Activated T-helper 1 cell treated with anti-CD3 and anti-CD28 coated beads, Interleukin-2, amount 50 U/mL, for 16 hours (primary cell): ENCODE measurements around the gene FBXL17.

Source experiments
- DNase-seq, 2 donors: peaks; one replicate each; pipeline ENCODE4 v3.0.0-alpha.2; 2020; ENCODE audit warnings: low read depth in 1 of 2, low spot score in 1 of 2

The FBXL17 gene

DNA sequence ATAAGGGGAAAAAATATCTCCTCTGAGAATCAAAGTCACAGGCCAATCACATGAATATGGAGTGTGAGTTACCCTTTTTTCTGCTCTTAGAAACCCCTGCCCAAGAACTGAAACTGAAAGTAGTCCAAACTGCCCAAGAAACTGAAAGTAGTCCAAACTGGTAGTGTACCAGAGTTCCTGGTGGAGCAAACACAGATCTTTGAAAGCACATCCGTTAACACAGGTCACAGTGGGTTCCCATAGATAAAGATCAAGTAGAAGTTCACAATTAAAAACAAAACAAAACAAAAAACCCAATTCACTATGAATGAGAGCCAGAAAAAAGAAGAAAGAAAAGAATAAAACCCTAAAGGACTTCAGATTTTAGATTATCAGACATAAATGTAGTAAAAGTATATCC, 378.7 kb downstream of the FBXL17 start:
- no peak for DNase-seq

- no peak for DNase-seq
Measured at GRCh38 chr5:108001222-108001621, 380.7 kb downstream of the FBXL17 start.

GRCh38 chr5:107997338-107997980, 384.4 kb downstream of the FBXL17 start:
- DNase-seq: no peak

DNA sequence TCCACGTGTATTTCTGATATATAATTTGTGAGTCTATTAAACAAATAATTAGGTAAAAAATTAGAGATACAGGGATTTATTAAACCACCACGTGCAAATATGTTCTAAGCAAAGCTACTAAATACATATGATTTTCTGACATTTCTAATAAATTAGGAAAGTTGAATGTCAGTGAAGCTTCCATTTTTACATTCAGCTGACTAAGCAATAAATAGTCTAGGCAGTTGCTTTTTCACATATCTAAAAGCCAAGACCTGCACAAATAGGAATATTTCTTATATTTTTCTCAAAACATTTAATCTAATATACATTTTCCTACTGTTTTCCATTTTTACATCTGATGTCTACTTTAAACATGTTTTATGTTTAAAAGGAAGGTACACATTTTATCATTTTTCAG, 388.6 kb downstream of the FBXL17 start:
- DNase-seq: no peak

DNA sequence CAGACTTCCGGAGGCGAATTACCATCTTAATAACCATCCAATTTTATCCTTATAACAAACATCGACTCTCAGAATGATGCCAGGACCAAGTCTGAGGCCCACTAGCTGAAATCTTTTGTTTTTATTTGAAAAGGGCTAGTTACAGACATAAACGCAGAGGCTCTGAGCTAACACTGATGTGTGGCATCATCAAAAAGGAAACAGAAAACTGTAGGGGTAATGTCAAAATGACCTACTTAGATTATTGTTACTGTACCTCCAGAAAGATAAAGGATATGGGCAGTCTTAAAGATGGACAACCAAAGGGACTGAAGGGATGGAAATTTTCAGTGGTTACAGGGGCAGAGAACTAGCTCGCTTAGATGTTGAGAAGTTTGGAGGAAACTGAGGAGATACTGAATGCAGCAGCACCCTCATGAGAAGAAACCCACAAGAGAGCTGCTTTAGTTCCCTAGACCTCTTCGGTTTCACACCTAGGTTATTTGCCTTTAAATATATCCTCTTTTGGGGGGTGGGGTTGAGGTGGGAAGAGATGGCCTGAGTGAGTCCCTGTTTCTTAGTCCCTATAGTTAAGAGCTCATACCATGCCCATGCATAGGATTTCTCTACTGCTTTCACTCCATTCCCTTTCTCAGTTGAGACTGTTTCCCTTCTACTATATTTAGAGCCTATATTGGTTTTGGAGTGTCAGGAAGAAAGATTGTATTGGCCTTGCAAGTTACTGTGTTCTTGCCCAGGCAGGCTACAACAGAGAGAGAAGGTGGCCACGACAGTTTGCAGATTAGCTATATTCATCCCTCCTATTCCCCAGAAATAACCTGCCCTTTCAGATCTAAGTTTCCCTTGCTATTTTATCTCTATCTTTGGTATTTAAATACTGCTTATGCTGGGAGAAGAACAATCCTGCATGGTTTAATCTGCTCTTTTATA, 390.8 kb downstream of the FBXL17 start:
- no peak for DNase-seq

DNA sequence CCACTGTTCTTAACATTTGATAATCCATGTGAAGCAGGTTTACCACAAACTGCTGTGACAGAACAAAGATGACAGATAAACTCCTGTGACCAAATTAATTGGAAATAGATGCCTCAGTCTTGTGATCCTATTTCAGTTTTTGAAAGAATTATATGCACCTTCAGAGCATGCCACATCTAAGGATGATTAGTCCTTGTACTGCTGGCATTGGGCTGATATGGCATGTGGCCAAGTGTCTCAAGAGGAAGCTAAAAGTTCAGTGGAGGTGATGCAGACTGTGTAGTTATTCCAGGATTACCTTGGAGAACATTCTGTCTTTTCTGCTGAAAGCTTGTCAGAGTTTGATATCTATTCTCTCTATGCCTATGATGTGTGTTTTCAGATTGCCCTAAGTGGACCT, 396.8 kb downstream of the FBXL17 start:
- DNase-seq: no peak

DNA sequence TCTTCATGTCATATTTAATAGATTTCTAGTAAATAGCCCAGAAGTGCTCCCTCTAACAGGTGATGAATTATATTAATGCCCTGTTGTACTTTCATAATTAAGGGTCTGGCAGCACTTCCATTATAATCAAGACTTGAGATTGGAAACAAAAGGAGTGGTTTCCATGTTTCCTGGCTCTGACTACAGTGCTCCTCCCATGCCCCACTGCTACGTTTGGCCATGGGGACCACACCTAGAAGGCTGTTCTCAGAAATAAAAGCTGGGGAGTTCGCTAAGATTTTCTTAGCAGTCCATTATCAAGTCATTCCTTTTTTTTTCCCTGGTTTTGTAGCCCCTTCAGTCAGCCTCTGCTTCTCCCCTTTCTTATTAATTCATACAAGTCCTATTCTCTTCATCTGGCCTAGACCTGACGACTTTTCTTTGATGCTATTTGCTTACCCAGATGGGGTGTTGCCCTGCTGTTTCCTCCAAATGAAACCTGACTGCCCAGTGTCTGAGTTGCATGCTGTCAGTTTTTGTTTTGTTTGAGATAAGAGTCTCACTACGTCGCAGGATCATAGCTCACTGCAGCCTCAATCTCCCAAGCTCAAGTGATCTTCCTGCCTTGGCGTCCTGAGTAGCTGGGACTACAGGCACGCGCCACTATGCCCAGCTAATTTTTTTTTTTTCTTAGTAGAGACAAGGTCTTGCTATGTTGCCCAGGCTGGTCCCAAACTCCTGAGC, 399.0 kb downstream of the FBXL17 start:
- no peak for DNase-seq

GRCh38 chr5:107980923-107981692, 400.8 kb downstream of the FBXL17 start:
- DNase-seq: no peak

- DNase-seq: no peak
Measured at GRCh38 chr5:107979900-107980299, 402.0 kb downstream of the FBXL17 start.

DNA sequence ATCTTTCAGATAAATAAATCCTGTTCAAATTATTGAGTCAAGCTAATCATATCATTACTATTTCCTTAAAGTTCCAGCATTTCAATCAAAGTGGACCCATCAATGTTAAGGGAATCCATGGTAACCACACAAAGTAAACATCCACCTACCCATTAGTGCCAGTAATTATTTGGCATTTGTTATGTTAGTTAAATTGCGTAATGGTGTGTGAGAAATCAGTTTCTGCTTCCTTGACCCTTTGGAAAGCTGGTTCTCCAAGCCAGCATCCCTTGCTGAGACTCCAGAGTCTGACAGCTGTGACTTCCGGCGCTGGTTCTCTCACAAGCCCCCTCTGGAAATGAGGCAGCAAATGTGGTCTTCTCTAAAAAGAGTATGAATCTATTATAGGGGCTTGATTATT, 402.6 kb downstream of the FBXL17 start:
- DNase-seq: no peak

GRCh38 chr5:107977550-107978071, 404.3 kb downstream of the FBXL17 start:
- DNase-seq: no peak

DNA sequence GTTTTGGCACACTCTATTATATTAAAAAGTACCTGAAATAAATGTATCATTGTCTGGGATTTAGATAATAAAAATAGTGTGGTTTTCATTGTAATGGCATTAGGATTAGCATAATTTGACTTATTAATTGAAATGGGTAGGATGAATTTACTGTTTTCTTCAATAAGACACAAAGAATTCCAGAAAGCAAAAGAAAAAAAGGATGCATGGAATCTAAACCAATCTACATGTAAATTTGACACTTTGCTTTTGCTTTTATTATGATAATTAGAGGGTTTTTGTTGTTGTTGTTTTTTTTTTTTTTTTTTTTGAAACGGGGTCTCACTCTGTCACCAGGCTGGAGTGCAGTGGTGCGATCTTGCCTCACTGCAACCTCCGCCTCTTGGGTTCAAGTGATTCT, 406.3 kb downstream of the FBXL17 start:
- DNase-seq: no peak

- no peak for DNase-seq
Measured at GRCh38 chr5:107971846-107972245, 410.1 kb downstream of the FBXL17 start.

DNA sequence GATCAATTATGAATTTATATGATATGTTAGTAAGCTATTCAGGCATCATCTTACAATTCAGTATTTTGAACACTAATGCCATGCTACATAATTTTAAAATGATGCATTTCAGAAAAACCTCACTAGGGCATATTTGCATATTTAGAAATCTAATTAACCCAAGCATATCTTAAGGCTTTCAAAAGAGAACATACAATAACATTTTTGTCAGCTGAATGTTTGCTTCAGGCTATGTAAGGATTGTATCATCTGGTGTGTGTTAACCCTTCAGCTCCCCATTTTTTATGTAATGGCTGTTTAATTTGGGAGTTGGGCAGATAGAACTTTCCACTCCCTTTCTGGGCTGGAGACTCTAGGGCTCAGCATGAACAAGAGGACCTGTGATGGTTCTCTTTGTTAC, 412.1 kb downstream of the FBXL17 start:
- no peak for DNase-seq

DNA sequence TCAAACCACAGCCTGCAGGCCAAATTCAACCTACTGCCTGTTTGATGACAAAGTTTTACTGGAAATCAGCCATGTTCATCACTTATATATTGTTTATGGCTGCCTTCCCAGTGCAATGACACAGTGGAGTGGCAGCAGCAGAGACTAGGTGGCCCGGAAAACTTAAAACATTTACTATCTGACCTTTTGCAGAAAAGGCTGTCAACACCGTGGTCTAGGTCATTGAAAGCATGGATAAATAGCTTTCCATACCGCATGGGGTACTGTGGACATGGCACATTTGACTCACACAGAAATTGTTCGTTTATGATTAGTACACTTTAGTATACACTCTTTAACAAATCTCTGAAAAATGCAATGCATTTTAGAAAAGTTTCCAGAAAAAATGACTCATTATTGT, 412.9 kb downstream of the FBXL17 start:
- DNase-seq: no peak

DNA sequence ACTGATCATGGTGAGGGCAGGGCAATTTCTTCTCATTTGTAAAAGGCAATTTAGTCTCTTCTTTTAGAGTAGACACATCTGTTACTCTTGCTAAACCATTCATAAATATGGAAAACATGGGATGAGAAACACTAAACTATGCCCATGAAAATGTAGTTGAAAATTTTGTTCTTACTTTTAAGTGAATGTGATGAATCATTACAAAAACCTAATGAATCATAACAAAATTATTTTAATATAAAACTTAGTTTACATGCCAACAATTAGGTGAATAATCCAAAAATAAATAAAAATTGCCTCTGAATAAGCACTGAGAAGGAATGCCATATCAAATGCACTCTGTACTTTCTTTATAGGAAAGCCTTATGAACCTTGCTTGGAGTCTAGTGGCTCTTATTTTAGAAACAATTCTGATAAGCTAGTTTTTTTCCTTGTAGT, 413.5 kb downstream of the FBXL17 start:
- DNase-seq: no peak

DNA sequence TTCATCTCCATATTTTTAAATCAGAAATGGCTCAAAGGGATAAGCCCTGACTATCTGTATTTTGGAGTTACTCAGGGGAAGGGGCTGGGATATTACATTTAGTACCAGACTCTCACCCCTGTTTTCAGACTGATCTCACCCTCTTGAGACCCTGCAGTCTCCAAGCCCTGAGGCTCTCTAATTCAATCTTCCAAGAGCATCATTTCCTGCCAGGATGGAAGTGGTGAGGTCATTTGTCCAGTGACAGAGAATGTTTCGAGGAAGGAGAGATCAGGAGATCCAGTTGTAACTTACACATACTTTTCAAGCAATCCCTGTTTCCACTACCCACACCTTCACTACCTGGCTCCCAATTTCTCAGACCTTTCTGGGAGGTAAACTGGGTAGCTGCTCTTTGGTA, 415.7 kb downstream of the FBXL17 start:
- no peak for DNase-seq

DNA sequence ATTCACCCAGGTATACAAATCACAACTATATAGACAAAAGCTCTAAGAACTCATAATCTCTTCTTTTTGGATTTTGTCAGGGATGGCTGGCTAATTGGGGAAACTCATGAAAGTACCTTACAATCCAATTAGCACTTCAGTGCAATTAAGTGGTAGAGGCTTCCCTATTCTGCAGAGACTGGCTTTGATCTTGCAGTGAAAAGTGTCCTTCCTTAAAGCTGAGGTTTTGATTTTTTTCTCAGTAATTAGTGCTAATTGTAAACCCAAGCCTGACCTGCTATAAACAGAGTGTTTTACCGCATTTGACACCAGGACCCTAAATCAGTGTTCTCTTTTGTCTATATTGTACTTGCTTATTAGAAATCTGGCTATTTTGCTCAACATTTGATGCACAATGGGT, 417.2 kb downstream of the FBXL17 start:
- DNase-seq: no peak

DNA sequence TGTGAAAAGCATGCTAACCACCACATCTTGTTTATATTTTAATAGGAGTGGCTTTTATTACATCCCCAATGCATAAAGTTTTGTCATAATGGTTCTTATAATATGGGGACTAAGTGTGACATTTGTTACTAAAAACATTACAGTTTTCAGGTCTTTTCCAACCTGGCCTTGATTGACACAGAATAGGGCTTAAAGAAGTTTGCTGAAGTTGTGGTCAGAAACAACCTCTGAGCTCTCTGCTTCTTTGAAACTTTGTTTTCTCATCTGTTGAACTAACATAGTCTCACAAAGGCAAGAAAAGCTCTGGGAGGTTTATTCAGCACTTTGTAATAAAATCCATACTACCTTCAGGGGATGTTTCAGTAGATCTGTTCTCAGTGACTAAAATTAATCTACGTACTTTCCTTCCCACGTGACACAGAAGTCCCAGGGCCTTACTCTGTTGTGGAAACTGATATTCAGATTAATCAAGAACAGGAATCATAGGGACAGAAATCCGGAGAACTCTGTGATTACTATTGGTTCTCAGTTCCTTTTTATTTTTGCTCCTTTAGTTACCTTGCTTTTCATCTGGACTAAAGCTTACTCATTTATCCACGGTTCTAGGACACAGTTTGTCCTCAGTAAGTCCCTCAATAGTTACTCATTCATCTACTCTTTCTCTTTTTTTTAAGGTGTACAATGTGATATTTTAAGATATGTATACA, 422.2 kb downstream of the FBXL17 start:
- no peak for DNase-seq

DNA sequence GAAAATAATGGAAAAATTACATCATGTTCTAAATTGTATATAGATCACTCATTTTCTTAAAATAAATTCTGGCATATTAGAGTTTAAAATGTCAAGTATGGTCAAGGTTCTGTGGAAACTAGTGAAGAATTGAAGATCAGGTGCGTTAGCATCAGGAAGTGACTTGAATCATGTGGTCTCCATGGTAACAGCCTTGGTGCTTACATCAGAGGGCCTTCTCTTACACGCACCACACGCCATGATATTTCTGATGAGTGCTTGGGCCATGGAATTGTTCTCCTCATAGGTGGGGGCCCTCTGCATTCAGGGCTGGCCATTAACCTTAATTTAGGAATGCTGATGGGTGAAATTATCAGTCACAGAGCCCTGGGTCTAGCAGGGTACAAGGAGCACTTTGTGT, 423.0 kb downstream of the FBXL17 start:
- no peak for DNase-seq
